HepG2 (cell line): ENCODE results near the gene MYO5B. TPM values are rescaled to one million over a fixed set of nuclear protein-coding genes. Genes with fewer than 3 reads are reported as not detected.

ENCODE experiments used
- CAMTA2 ChIP-seq: sonication (generic); formaldehyde crosslinking; IDR thresholded peaks from 2 replicates; pipeline ENCODE4 v1.4.0; 2020; ENCODE audit warnings: mild to moderate bottlenecking, missing genetic modification reagents, borderline replicate concordance
- ERF ChIP-seq: IDR thresholded peaks from 2 replicates; pipeline ENCODE4 v1.6.1; 2018; ENCODE audit warnings: missing biosample characterization, missing genetic modification reagents
- ISL2 ChIP-seq: sonication (generic); formaldehyde crosslinking; IDR thresholded peaks from 2 replicates; pipeline ENCODE4 v1.5.0; 2020; ENCODE audit warnings: missing genetic modification reagents
- MTF2 ChIP-seq: sonication (generic); formaldehyde crosslinking; IDR thresholded peaks from 2 replicates; pipeline ENCODE4 v1.5.0; 2020; ENCODE audit warnings: missing genetic modification reagents, borderline replicate concordance
- NFATC3 ChIP-seq: sonication (generic); formaldehyde crosslinking; IDR thresholded peaks from 2 replicates; pipeline ENCODE4 v1.5.1; 2020; ENCODE audit warnings: mild to moderate bottlenecking, missing genetic modification reagents
- NFE2L2 ChIP-seq: fragments of 150-350 bp; IDR thresholded peaks from 2 replicates; pipeline ENCODE4 v1.6.1; 2014; ENCODE audit warnings: low read length
- NFIB ChIP-seq: sonication (generic); formaldehyde crosslinking; IDR thresholded peaks from 2 replicates; pipeline ENCODE4 v1.9.0; 2021; ENCODE audit warnings: missing genetic modification reagents, mild to moderate bottlenecking, borderline replicate concordance
- RFXAP ChIP-seq: sonication (generic); formaldehyde crosslinking; IDR thresholded peaks from 2 replicates; pipeline ENCODE4 v1.4.0; 2020; ENCODE audit warnings: missing genetic modification reagents, borderline replicate concordance
- SNRNP70 ChIP-seq: fragments of 200-400 bp; formaldehyde crosslinking; IDR thresholded peaks from 2 replicates; pipeline ENCODE4 v1.6.1; 2017; ENCODE audit warnings: mild to moderate bottlenecking, low read depth, low read length, moderate library complexity
- SYNCRIP ChIP-seq: fragments of 200-400 bp; formaldehyde crosslinking; IDR thresholded peaks from 2 replicates; pipeline ENCODE4 v1.6.1; 2018; ENCODE audit warnings: mild to moderate bottlenecking, low read depth, low read length; ENCODE audit not compliant: insufficient read depth
- TBP ChIP-seq: sonication (generic); formaldehyde crosslinking; IDR thresholded peaks from 2 replicates; pipeline ENCODE4 v1.5.0; 2020; ENCODE audit warnings: missing genetic modification reagents
- THAP9 ChIP-seq: sonication (generic); formaldehyde crosslinking; IDR thresholded peaks from 2 replicates; pipeline ENCODE4; 2020; ENCODE audit warnings: missing genetic modification reagents, mild to moderate bottlenecking, borderline replicate concordance
- ZFP82 ChIP-seq: sonication (generic); formaldehyde crosslinking; IDR thresholded peaks from 2 replicates; pipeline ENCODE4 v1.5.1; 2020; ENCODE audit warnings: mild to moderate bottlenecking, missing genetic modification reagents, borderline replicate concordance
- polyA plus RNA-seq, 8 experiments: library from polyadenylated mRNA; depleted of rRNA in 3 of 8; stranded (reverse) in 7 of 8; unstranded in 1 of 8; fragments of >200 nt; fragmentation: Illumina TruSeq in 4 of 8; extraction: Trizol in 4 of 8; gene quantifications; 2 replicates each; pipeline versions ENCODE4 v1.2.1 to v1.2.3, GENCODE V29; 2011 to 2016; ENCODE audit warnings: low read depth in 4 of 8, missing spikeins in 1 of 8, mixed read lengths in 1 of 8; ENCODE audit not compliant: insufficient read depth in 1 of 8
- total RNA-seq, 5 experiments: library from RNA; depleted of rRNA; stranded (reverse); fragments of >200 nt; fragmentation: Illumina TruSeq; extraction: Trizol; gene quantifications; 2 replicates each; pipeline ENCODE4 v1.2.3, GENCODE V29; 2016; ENCODE audit warnings: low read depth in 1 of 5
- TF ChIP-seq, protein P1 (sequence below): IDR thresholded peaks from 2 replicates; pipeline ENCODE4 v1.6.1; 2016; ENCODE audit warnings: control low read depth

Gene MYO5B
- total and polyA plus RNA-seq, 2 of the 13 experiments (the other 11 are each of a cell fraction or from before 2014, with no cell fraction given) = 13.1 to 24.0 TPM

DNA sequence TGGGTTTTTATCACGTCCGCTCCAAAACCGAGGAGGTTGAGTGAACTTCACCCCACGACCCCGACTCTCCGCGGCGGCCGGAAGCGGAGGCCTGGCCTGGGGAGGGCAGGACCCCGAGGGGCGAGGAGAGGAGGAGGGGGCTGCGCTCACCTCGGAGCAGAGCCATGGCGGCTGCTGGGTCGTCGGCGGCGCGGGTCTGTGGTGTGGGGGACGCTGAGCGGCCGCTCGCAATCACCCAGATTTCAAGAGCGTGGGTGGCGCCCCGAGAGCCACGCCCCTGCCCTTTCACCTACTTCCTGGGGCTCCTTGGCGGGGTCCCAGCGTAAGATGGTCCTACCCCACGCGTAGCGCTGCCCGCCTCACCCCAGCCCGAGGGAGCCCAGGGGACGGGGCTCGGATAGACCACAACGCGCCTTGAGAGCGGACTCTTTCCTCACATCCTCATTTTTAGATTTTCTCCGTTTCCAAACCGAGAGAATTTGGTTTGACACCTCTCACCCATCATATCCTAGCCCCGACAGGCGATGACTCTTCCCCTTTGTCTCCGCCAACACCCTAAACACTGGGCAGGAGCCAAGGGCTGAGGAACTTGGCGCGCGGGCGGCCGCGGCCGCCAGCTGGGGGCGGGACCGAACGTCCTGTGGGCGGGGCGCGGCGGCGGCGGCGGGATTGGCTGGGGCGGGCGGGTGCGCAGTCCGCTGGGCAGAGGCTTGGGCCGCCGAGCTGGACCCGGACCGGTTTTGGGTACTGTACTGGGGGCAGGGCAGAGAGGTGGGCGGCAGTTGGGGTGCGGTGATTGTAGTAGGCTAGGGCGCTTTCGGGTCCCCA lies 381.4 kb downstream of the MYO5B start, which contains the start of gene ACAA2 (continued):
- no peak for TF ChIP-seq NFIB (CRISPR knock-in tag)
- no peak for TF ChIP-seq MTF2
- no peak for TF ChIP-seq SYNCRIP
- TF ChIP-seq ERF (CRISPR knock-in tag) = 0 out of 2 replicates have a peak, but pooled peaks have one; percentile 53
- TF ChIP-seq ZFP82 = peak; percentile 76; the same call in 1 of the 2 replicates
- no peak for TF ChIP-seq RFXAP
- TF ChIP-seq, protein P1, sequence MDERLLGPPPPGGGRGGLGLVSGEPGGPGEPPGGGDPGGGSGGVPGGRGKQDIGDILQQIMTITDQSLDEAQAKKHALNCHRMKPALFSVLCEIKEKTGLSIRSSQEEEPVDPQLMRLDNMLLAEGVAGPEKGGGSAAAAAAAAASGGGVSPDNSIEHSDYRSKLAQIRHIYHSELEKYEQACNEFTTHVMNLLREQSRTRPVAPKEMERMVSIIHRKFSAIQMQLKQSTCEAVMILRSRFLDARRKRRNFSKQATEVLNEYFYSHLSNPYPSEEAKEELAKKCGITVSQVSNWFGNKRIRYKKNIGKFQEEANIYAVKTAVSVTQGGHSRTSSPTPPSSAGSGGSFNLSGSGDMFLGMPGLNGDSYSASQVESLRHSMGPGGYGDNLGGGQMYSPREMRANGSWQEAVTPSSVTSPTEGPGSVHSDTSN (CRISPR knock-in tag) = no peak
- no peak for TF ChIP-seq NFE2L2
- TF ChIP-seq THAP9 (CRISPR knock-in tag) = no peak; the same call in 1 of the 2 replicates
- no peak; the same call in 1 of the 2 replicates for TF ChIP-seq TBP (CRISPR knock-in tag)
- no peak for TF ChIP-seq SNRNP70
- TF ChIP-seq CAMTA2 (CRISPR knock-in tag) = 0 out of 2 replicates have a peak, but pooled peaks have one; percentile 22
- TF ChIP-seq ISL2 = peak; percentile 56; the same call in 1 of the 2 replicates
- TF ChIP-seq NFATC3 (CRISPR knock-in tag) = no peak
